ENCODE data around the gene HOXA7. TPM values are rescaled to one million over a fixed set of nuclear protein-coding genes. Genes with fewer than 3 reads are reported as not detected.

Gene HOXA7
- total RNA-seq, 1 donor from 2014 or later = not detected

DNA sequence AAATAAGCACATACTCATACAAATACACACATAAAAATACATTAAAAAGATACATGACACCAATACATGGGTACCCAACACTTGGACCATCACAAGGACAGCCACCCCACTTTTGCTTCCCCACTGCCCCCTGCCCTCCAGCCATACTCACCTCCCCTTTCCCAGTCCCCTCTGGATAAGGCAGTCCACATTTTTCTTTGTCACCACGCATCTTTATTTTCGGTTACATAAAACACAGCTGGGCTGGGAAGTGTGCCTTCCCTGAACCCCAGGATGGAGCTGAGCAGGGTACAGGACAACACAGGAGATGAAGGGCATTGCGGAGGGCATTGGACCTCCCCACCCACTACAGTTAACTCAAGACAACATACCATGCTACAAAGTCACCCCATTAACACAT, 2.9 kb downstream of the HOXA7 start:
- Mint-ChIP-seq H3K4me3 (peak overlapping the region; percentile 53), H3K36me3 (peaks cover 4% of the 10 kb centered on the region), H3K9me3 (peaks cover 20% of the 10 kb centered on the region), H3K27me3 (ENCODE audit: insufficient read depth, low read depth) (peaks cover 94% of the 10 kb centered on the region), H3K27ac (no peak overlapping the region), H3K4me1 (peaks cover 10% of the 10 kb centered on the region)
- no peak overlapping the region for H3K27ac ChIP-seq
- DNase-seq (ENCODE audit: low spot score) = no peak
- no peak overlapping the region for H3K9ac ChIP-seq
- no peaks in the 10 kb centered on the region for H3K9me3 ChIP-seq (ENCODE audit: low read depth)
- H3K27me3 ChIP-seq = peaks cover 100% of the 10 kb centered on the region
- H3K4me2 ChIP-seq = no peak overlapping the region
- H3F3A ChIP-seq (ENCODE audit: low read depth) = no peaks in the 10 kb centered on the region
- no peaks in the 10 kb centered on the region for H3K36me3 ChIP-seq
- H3K4me1 ChIP-seq = no peaks in the 10 kb centered on the region
- peaks cover 82% of the 10 kb centered on the region for H4K20me1 ChIP-seq (ENCODE audit: low read depth)
- H3K4me3 ChIP-seq = no peak overlapping the region
- TF ChIP-seq EZH2 (IDR thresholded peaks at IDR 0.05) = no peak
- TF ChIP-seq, protein P1, sequence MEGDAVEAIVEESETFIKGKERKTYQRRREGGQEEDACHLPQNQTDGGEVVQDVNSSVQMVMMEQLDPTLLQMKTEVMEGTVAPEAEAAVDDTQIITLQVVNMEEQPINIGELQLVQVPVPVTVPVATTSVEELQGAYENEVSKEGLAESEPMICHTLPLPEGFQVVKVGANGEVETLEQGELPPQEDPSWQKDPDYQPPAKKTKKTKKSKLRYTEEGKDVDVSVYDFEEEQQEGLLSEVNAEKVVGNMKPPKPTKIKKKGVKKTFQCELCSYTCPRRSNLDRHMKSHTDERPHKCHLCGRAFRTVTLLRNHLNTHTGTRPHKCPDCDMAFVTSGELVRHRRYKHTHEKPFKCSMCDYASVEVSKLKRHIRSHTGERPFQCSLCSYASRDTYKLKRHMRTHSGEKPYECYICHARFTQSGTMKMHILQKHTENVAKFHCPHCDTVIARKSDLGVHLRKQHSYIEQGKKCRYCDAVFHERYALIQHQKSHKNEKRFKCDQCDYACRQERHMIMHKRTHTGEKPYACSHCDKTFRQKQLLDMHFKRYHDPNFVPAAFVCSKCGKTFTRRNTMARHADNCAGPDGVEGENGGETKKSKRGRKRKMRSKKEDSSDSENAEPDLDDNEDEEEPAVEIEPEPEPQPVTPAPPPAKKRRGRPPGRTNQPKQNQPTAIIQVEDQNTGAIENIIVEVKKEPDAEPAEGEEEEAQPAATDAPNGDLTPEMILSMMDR (IDR thresholded peaks at IDR 0.05) = no peak
- no peak for TF ChIP-seq EZH2phosphoT487 (IDR thresholded peaks at IDR 0.05)
- no peak overlapping the region for H2AFZ ChIP-seq (replicated peaks)
- H3K79me2 ChIP-seq (ENCODE audit: low read depth) = no peaks in the 10 kb centered on the region

DNA sequence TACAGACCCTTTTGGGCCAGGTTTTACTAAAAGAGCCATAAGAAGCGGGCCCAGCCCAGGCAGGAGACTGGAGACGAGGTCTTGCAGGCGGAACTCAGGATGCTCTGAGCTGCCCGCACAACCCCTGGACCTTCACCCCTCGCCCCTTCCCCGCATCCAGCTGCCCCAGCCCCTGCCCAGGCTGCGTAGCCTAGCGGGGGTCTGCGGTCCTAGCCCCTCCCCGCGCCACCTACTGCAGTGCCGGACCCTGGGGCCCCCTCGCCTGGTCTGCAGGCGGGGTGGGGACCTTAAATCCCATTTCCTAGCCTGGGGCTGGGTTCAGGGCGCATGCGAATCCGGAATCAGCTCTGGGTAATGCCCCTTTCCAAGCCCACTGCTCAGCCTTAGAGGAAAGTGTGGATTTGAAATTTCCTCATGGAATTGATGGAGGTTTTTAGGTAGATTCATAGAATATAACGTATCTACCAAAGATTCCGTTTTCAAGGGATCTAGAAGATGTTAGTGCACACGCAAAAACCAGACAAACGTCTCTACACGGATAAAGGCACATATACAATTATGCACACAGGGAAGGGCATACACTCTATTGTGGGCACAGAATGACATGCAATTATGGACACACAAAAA, 3.5 kb downstream of the HOXA7 start:
- no peaks in the 10 kb centered on the region for H3F3A ChIP-seq (ENCODE audit: low read depth)
- H3K27me3 ChIP-seq = peaks cover 100% of the 10 kb centered on the region
- H3K36me3 ChIP-seq = no peaks in the 10 kb centered on the region
- no peak overlapping the region for H3K9ac ChIP-seq
- no peaks in the 10 kb centered on the region for H3K4me1 ChIP-seq
- TF ChIP-seq EZH2 (IDR thresholded peaks at IDR 0.05) = peak; percentile 79
- peak; percentile 61 for TF ChIP-seq EZH2phosphoT487 (IDR thresholded peaks at IDR 0.05)
- TF ChIP-seq, protein P1 (IDR thresholded peaks at IDR 0.05) = no peak
- H4K20me1 ChIP-seq (ENCODE audit: low read depth) = peaks cover 76% of the 10 kb centered on the region
- Mint-ChIP-seq H3K4me3 (peak overlapping the region; percentile 53), H3K27ac (no peak overlapping the region), H3K9me3 (peaks cover 19% of the 10 kb centered on the region), H3K4me1 (peaks cover 10% of the 10 kb centered on the region), H3K36me3 (peaks cover 2% of the 10 kb centered on the region), H3K27me3 (ENCODE audit: insufficient read depth, low read depth) (peaks cover 94% of the 10 kb centered on the region)
- no peak for DNase-seq (ENCODE audit: low spot score)
- no peaks in the 10 kb centered on the region for H3K79me2 ChIP-seq (ENCODE audit: low read depth)
- H3K27ac ChIP-seq = no peak overlapping the region
- H3K4me3 ChIP-seq = no peak overlapping the region
- no peaks in the 10 kb centered on the region for H3K9me3 ChIP-seq (ENCODE audit: low read depth)
- no peak overlapping the region for H2AFZ ChIP-seq (replicated peaks)
- H3K4me2 ChIP-seq = no peak overlapping the region

DNA sequence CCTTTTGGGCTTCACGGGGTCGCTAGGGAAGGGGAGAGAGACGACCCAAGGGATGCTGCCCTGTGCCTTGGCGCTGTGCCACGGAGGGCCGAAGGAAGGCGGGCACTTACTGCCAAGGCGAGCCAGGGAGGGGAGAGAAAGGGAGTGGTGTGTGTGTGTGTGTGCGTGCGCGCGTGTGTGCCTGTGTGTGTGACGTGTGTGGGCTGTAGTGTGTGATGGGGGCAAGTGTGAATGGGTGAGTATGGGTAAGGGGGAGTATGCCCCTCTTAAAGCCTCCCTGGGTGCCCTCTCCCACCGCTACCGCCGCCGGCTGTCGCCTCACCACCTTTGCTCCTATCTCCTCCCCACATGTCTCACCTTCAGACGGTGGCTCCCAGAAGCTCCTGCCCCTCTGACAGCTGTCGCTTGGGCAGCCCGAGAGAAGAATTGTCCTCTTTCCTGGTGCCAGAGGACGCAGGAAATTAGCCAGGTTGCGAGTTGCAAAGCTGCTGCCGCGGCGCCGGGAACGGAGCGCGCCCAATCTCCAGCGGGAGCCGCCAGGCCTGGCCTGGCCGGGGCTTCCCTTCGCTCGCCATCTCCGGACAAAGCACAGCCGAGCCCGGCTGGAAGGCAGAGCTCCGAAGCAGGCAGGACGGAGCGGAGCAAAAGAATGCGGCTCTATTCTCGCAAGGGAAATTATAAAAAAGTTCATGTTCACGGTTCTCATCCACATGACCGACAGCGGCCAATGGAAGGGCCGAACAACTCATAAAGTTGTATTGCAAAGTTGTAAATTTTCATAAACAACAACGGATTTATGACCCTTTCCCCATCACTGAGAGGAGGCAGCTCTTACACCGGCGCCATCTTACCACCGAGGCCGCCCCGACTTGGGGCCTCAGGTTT, 4.3 kb downstream of the HOXA7 start, which contains the start of gene HOXA3:
HOXA3 (minus strand) TSS at position 653 of the 885 bp plus-strand sequence. CDS start 41,943 bp downstream, outside the sequence.
- H3K4me3 Mint-ChIP-seq = peak within 1 kb of the TSS; percentile 78
- Histone ChIP-seq H3K9me3 (ENCODE audit: low read depth) (no peaks in the 10 kb centered on the region), H3K9ac (no peak within 1 kb of the TSS), H3K4me2 (peak within 1 kb of the TSS; percentile 66), H4K20me1 (ENCODE audit: low read depth) (peaks cover 72% of the 10 kb centered on the region), H3K4me3 (peak within 1 kb of the TSS; percentile 32), H3K4me1 (no peaks in the 10 kb centered on the region), H3K36me3 (no peaks in the 10 kb centered on the region), H3K79me2 (ENCODE audit: low read depth) (no peaks in the 10 kb centered on the region), H2AFZ (replicated peaks) (no peak within 1 kb of the TSS), H3K27me3 (peaks cover 100% of the 10 kb centered on the region), H3F3A (ENCODE audit: low read depth) (no peaks in the 10 kb centered on the region), H3K27ac (no peak within 1 kb of the TSS)
- H3K36me3 Mint-ChIP-seq = peaks cover 2% of the 10 kb centered on the region
- no peak within 1 kb of the TSS for H3K27ac Mint-ChIP-seq
- no peak for DNase-seq (ENCODE audit: low spot score)
- peaks cover 92% of the 10 kb centered on the region for H3K27me3 Mint-ChIP-seq (ENCODE audit: insufficient read depth, low read depth)
- peak; percentile 91 for TF ChIP-seq EZH2 (IDR thresholded peaks at IDR 0.05)
- TF ChIP-seq, protein P1 (IDR thresholded peaks at IDR 0.05) = no peak
- peak; percentile 93 for TF ChIP-seq EZH2phosphoT487 (IDR thresholded peaks at IDR 0.05)
- peaks cover 10% of the 10 kb centered on the region for H3K4me1 Mint-ChIP-seq
- peaks cover 17% of the 10 kb centered on the region for H3K9me3 Mint-ChIP-seq

All from neural progenitor cell (in vitro differentiated cells).